Esophagus muscularis mucosa (tissue), 3 donors: ENCODE measurements around the gene MS4A2.

Experiments used
- CTCF ChIP-seq, 3 experiments: fragments of 200-600 bp in 2 of 3; fragments of 450-650 bp in 1 of 3; sonication (generic) in 2 of 3; IDR thresholded peaks; one replicate each; pipeline ENCODE4 v1.5.1; 2017 to 2019; ENCODE audit warnings: antibody characterized with exemption in 3 of 3, mild to moderate bottlenecking in 2 of 3, moderate library complexity in 1 of 3
- POLR2A ChIP-seq: fragments of 450-650 bp; IDR thresholded peaks from one replicate; pipeline ENCODE4 v1.6.1; 2017; ENCODE audit warnings: antibody characterized with exemption, moderate library complexity, mild to moderate bottlenecking, low read depth

GRCh38 chr11:60077216-60077817 lies 11.1 kb upstream of the MS4A2 start:
- TF ChIP-seq POLR2A (no peak), CTCF (IDR thresholded peaks at IDR 0.05) (no peak)
